CD4-positive, alpha-beta T cell treated with Interleukin-10 for 1 hour (primary cell): Measurements from ENCODE around the gene ANKHD1.
"Not testable (repeated sequence)": the region's sequence is repeated elsewhere in the genome, so short reads cannot be mapped to it uniquely, and the experiment has no call there.

Source experiments
- DNase-seq: peaks from one replicate; pipeline ENCODE4 v3.0.0-alpha.2; 2020

ANKHD1 gene

GRCh38 chr5:140421375-140421774 lies 19.7 kb downstream of the ANKHD1 start:
- DNase-seq, result not testable (repeated sequence)

GRCh38 chr5:140423609-140424008 lies 22.0 kb downstream of the ANKHD1 start:
- no peak for DNase-seq

- no peak for DNase-seq
Observed at GRCh38 chr5:140424135-140424534, 22.5 kb downstream of the ANKHD1 start.

GRCh38 chr5:140427726-140428125 lies 26.1 kb downstream of the ANKHD1 start:
- not testable (repeated sequence) for DNase-seq

- DNase-seq, result no peak
Observed at GRCh38 chr5:140429724-140430123, 28.1 kb downstream of the ANKHD1 start.

- no peak for DNase-seq
Observed at GRCh38 chr5:140432212-140432611, 30.6 kb downstream of the ANKHD1 start.

GRCh38 chr5:140432916-140433315 lies 31.3 kb downstream of the ANKHD1 start:
- DNase-seq, result no peak

- not testable (repeated sequence) for DNase-seq
Observed at GRCh38 chr5:140457368-140457767, 55.7 kb downstream of the ANKHD1 start.

GRCh38 chr5:140466981-140467742 lies 65.5 kb downstream of the ANKHD1 start:
- no peak for DNase-seq

- DNase-seq, result no peak
Observed at GRCh38 chr5:140468188-140468587, 66.6 kb downstream of the ANKHD1 start.

- DNase-seq, result no peak
Observed at GRCh38 chr5:140469259-140469658, 67.6 kb downstream of the ANKHD1 start.

GRCh38 chr5:140480310-140481014 lies 78.8 kb downstream of the ANKHD1 start:
- DNase-seq, result no peak

- DNase-seq, result no peak
Observed at GRCh38 chr5:140481758-140482157, 80.1 kb downstream of the ANKHD1 start.

GRCh38 chr5:140483055-140483454 lies 81.4 kb downstream of the ANKHD1 start:
- no peak for DNase-seq

- DNase-seq, result not testable (repeated sequence)
Observed at GRCh38 chr5:140488141-140488540, 86.5 kb downstream of the ANKHD1 start.

GRCh38 chr5:140488914-140489313 lies 87.3 kb downstream of the ANKHD1 start:
- DNase-seq, result no peak

GRCh38 chr5:140497897-140498296 lies 96.3 kb downstream of the ANKHD1 start:
- no peak for DNase-seq

GRCh38 chr5:140498591-140498990 lies 97.0 kb downstream of the ANKHD1 start:
- DNase-seq, result no peak

- DNase-seq, result no peak
Observed at GRCh38 chr5:140502834-140503233, 101.2 kb downstream of the ANKHD1 start.

- no peak for DNase-seq
Observed at GRCh38 chr5:140509898-140510297, 108.3 kb downstream of the ANKHD1 start.

- DNase-seq, result no peak
Observed at GRCh38 chr5:140513124-140513523, 111.5 kb downstream of the ANKHD1 start.

- no peak for DNase-seq
Observed at GRCh38 chr5:140524003-140524402, 122.4 kb downstream of the ANKHD1 start.

- DNase-seq, result no peak
Observed at GRCh38 chr5:140540227-140540626, 138.6 kb downstream of the ANKHD1 start.

- no peak for DNase-seq
Observed at GRCh38 chr5:140542972-140543371, 141.3 kb downstream of the ANKHD1 start.
